ENCODE data around the gene TREX2. TPM values are rescaled to one million over a fixed set of nuclear protein-coding genes. Genes with fewer than 3 reads are reported as not detected.
A peak's percentile ranks its signal among the peaks of the same experiment; 100 is the strongest.

Gene TREX2
- total and polyA plus RNA-seq, 2 of the 8 experiments (the other 6 are each of a cell fraction or from before 2014, with no cell fraction given) = 0.71 to 0.80 TPM

DNA sequence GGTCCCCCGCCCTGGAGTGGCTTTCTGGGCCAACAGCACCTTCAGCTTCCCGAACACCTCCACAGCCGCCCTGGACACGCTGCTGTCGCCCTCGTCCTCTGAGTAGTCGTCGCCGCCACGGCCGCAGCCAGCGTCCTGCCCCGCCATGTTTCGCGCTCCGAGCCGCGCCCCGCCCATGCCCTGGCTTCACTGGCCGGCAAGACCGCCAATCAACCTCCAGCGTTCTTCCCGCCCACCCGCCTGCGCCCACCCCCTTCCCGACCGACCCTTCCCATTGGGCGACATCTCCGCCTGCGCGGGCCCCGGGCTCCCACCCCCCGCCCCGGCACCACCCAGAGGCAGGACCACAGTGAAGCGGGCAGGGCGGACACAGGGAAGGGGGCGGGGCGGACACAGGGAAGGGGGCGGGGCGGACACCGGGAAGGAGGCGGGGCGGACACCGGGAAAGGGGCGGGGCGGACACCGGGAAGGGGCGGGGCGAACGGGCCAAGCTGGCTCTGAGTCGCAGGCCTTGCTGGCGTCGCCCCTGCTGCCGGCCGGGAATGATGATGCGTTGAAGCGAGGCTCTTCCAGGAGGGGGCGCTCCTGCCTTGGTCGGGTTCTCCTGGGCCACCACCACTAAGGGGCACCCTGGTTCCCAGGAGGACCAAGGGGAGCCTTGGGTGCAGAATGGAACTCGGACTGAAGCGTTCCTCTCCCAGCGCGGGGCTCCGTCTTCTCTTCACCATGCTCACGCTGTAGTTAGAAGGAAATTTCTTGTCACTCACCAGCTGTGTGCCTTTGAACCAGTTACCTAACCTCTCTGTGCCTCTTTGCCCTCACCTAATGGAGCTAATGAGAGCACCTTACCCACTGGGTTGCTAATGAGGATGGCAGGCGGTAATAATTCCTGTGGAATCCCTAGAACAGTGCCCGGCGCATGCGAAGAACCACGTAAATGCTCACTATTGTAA is 24.8 kb upstream of the TREX2 start, which contains the start of gene HAUS7 (continued):
- no peak for TF ChIP-seq RFX5 (IDR thresholded peaks at IDR 0.05; ENCODE audit: borderline replicate concordance, low read depth, low read length)
- TF ChIP-seq GTF2F1 (IDR thresholded peaks at IDR 0.05; ENCODE audit: borderline replicate concordance, low read depth, low read length) = no peak
- TF ChIP-seq RAD21 (IDR thresholded peaks at IDR 0.05 in 1 of 2, conservative IDR thresholded peaks at IDR 0.05 in 1 of 2; ENCODE audit: low read depth in 2 of 2, low read length in 2 of 2) = peak; percentile 65 to 71
- no peak for TF ChIP-seq CBX8 (IDR thresholded peaks at IDR 0.05; ENCODE audit: borderline replicate concordance, low read depth, low read length)
- no peak for TF ChIP-seq BCL11A (IDR thresholded peaks at IDR 0.05; ENCODE audit: low read depth in 2 of 2, low read length in 2 of 2)
- no peak for TF ChIP-seq CHD2 (IDR thresholded peaks at IDR 0.05; ENCODE audit: low read length)
- TF ChIP-seq SIX5 (IDR thresholded peaks at IDR 0.05; ENCODE audit: low read depth, low read length) = no peak
- 0 out of 4 replicates have a peak, but pooled peaks of 1 of the 2 experiments have one; percentile 7 for TF ChIP-seq SIN3A (conservative IDR thresholded peaks at IDR 0.05 in 1 of 2, IDR thresholded peaks at IDR 0.05 in 1 of 2; ENCODE audit: low read depth in 1 of 2, low read length in 2 of 2)
- no peak for TF ChIP-seq SP4 (IDR thresholded peaks at IDR 0.05; ENCODE audit: low read length)
- TF ChIP-seq POU5F1 (IDR thresholded peaks at IDR 0.05; ENCODE audit: low read depth, low read length) = no peak
- TF ChIP-seq ZNF274 (IDR thresholded peaks at IDR 0.05; ENCODE audit: borderline replicate concordance, extremely low read depth, low read length) = no peak
- TF ChIP-seq, protein P1, sequence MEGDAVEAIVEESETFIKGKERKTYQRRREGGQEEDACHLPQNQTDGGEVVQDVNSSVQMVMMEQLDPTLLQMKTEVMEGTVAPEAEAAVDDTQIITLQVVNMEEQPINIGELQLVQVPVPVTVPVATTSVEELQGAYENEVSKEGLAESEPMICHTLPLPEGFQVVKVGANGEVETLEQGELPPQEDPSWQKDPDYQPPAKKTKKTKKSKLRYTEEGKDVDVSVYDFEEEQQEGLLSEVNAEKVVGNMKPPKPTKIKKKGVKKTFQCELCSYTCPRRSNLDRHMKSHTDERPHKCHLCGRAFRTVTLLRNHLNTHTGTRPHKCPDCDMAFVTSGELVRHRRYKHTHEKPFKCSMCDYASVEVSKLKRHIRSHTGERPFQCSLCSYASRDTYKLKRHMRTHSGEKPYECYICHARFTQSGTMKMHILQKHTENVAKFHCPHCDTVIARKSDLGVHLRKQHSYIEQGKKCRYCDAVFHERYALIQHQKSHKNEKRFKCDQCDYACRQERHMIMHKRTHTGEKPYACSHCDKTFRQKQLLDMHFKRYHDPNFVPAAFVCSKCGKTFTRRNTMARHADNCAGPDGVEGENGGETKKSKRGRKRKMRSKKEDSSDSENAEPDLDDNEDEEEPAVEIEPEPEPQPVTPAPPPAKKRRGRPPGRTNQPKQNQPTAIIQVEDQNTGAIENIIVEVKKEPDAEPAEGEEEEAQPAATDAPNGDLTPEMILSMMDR (IDR thresholded peaks at IDR 0.05; ENCODE audit: control extremely low read depth in 1 of 3, insufficient read depth in 1 of 3, low read depth in 1 of 3, low read length in 3 of 3) = peak in 2 of 3 experiments; percentile 78 to 98; a peak in 3 of 4 replicates
- no peak for TF ChIP-seq BACH1 (IDR thresholded peaks at IDR 0.05; ENCODE audit: low read length)
- no peak for TF ChIP-seq RXRA (IDR thresholded peaks at IDR 0.05; ENCODE audit: insufficient read depth, low read depth, low read length)
- TF ChIP-seq FOSL1 (IDR thresholded peaks at IDR 0.05; ENCODE audit: insufficient read depth, low read depth, low read length) = no peak
- no peak for TF ChIP-seq EGR1 (IDR thresholded peaks at IDR 0.05; ENCODE audit: borderline replicate concordance, low read depth, low read length)
- peak; percentile 65 for TF ChIP-seq SRF (IDR thresholded peaks at IDR 0.05; ENCODE audit: low read depth, low read length)
- TF ChIP-seq KDM1A (IDR thresholded peaks at IDR 0.05; ENCODE audit: borderline replicate concordance, low read length) = peak; percentile 62; the same call in 1 of the 2 replicates
- no peak; the same call in 1 of the 2 replicates for TF ChIP-seq SP2 (IDR thresholded peaks at IDR 0.05; ENCODE audit: low read length)
- no peak for TF ChIP-seq HDAC6 (IDR thresholded peaks at IDR 0.05; ENCODE audit: low read depth, low read length)
- no peak for TF ChIP-seq SUZ12 (IDR thresholded peaks at IDR 0.05; ENCODE audit: low read length)

All from H1 (cell line).